ENCODE measurements around the gene SLC1A2.

SLC1A2 gene

GRCh38 chr11:35372565-35373283 is 46.6 kb downstream of the SLC1A2 start:
- H3K4me3 ChIP-seq (replicated peaks; ENCODE audit: insufficient read depth, low read length) = no peak overlapping the region
- no peak for DNase-seq (ENCODE audit: low read depth in 1 of 2, low spot score in 1 of 2)
- no peaks in the 10 kb centered on the region for H3K27me3 ChIP-seq (ENCODE audit: insufficient read depth, poor library complexity, severe bottlenecking)
- TF ChIP-seq SPI1 (IDR thresholded peaks at IDR 0.05; ENCODE audit: borderline replicate concordance, low read depth) (no peak), CTCF (IDR thresholded peaks at IDR 0.05; ENCODE audit: insufficient read depth, low read length) (no peak), POLR2AphosphoS5 (IDR thresholded peaks at IDR 0.05; ENCODE audit: low read depth) (no peak)
- no peak overlapping the region for H3K27ac ChIP-seq (replicated peaks)

GRCh38 chr11:35367491-35367890 is 51.9 kb downstream of the SLC1A2 start:
- H3K4me3 ChIP-seq (replicated peaks; ENCODE audit: insufficient read depth, low read length) = no peak overlapping the region
- DNase-seq (ENCODE audit: low read depth in 1 of 2, low spot score in 1 of 2) = no peak
- no peak for TF ChIP-seq GABPA (IDR thresholded peaks at IDR 0.05; ENCODE audit: low read depth)
- TF ChIP-seq, protein P1, sequence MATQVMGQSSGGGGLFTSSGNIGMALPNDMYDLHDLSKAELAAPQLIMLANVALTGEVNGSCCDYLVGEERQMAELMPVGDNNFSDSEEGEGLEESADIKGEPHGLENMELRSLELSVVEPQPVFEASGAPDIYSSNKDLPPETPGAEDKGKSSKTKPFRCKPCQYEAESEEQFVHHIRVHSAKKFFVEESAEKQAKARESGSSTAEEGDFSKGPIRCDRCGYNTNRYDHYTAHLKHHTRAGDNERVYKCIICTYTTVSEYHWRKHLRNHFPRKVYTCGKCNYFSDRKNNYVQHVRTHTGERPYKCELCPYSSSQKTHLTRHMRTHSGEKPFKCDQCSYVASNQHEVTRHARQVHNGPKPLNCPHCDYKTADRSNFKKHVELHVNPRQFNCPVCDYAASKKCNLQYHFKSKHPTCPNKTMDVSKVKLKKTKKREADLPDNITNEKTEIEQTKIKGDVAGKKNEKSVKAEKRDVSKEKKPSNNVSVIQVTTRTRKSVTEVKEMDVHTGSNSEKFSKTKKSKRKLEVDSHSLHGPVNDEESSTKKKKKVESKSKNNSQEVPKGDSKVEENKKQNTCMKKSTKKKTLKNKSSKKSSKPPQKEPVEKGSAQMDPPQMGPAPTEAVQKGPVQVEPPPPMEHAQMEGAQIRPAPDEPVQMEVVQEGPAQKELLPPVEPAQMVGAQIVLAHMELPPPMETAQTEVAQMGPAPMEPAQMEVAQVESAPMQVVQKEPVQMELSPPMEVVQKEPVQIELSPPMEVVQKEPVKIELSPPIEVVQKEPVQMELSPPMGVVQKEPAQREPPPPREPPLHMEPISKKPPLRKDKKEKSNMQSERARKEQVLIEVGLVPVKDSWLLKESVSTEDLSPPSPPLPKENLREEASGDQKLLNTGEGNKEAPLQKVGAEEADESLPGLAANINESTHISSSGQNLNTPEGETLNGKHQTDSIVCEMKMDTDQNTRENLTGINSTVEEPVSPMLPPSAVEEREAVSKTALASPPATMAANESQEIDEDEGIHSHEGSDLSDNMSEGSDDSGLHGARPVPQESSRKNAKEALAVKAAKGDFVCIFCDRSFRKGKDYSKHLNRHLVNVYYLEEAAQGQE (IDR thresholded peaks at IDR 0.05; ENCODE audit: insufficient replicate concordance, low read depth) = no peak
- TF ChIP-seq SPI1 (IDR thresholded peaks at IDR 0.05; ENCODE audit: borderline replicate concordance, low read depth) = no peak
- TF ChIP-seq CTCF (IDR thresholded peaks at IDR 0.05; ENCODE audit: insufficient read depth, low read length) = no peak
- TF ChIP-seq POLR2AphosphoS5 (IDR thresholded peaks at IDR 0.05; ENCODE audit: low read depth) = no peak
- H3K27ac ChIP-seq (replicated peaks) = no peak overlapping the region
- H3K27me3 ChIP-seq (ENCODE audit: insufficient read depth, poor library complexity, severe bottlenecking) = peaks cover 3% of the 10 kb centered on the region

DNA sequence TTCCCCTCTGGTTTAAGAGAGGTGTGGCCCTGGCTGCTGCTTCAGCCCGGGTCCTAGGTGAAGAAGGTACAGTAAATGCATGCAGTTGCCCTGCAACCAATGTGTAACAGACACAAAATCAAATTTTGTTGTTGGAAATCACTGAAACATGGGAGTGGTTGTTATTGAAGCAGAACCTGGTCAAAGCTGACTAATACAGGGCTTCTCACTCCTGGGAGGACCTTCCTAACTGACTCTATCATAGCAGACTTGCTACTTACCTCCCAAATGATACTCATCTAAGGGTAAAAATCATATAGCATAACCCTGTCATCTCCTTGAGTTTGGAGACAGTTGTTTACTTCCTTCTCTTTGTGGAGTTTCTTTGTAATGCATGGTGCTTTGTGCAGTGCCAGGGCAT is 52.6 kb downstream of the SLC1A2 start:
- no peak for DNase-seq (ENCODE audit: low read depth in 1 of 2, low spot score in 1 of 2)
- H3K4me3 ChIP-seq (replicated peaks; ENCODE audit: insufficient read depth, low read length) = no peak overlapping the region
- no peak for TF ChIP-seq GABPA (IDR thresholded peaks at IDR 0.05; ENCODE audit: low read depth)
- no peak for TF ChIP-seq CTCF (IDR thresholded peaks at IDR 0.05; ENCODE audit: insufficient read depth, low read length)
- TF ChIP-seq, protein P1 (IDR thresholded peaks at IDR 0.05; ENCODE audit: insufficient replicate concordance, low read depth) = no peak
- no peak for TF ChIP-seq SPI1 (IDR thresholded peaks at IDR 0.05; ENCODE audit: borderline replicate concordance, low read depth)
- no peak for TF ChIP-seq POLR2AphosphoS5 (IDR thresholded peaks at IDR 0.05; ENCODE audit: low read depth)
- H3K27ac ChIP-seq (replicated peaks) = no peak overlapping the region
- H3K27me3 ChIP-seq (ENCODE audit: insufficient read depth, poor library complexity, severe bottlenecking) = peaks cover 3% of the 10 kb centered on the region

DNA sequence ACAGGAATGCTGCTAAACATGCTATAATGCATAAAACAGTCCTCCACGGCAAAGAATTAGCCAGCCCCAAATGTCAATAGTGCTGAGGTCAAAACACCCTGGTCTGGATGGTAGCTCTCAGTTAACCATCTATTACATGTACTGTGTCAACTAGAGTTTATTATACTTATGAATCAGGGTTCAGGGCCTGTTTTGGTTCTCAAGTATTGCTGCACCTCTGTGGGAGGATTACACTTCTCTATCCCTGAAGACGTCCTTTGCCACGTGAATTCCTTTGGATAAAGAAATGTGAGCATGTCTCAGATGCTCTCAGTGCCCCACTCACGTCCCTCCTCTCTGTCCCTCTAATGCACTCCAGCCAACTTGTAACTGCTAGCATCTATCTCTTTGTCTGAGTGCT is 53.4 kb downstream of the SLC1A2 start:
- DNase-seq (ENCODE audit: low read depth in 1 of 2, low spot score in 1 of 2) = no peak
- TF ChIP-seq SPI1 (IDR thresholded peaks at IDR 0.05; ENCODE audit: borderline replicate concordance, low read depth) = no peak
- TF ChIP-seq GABPA (IDR thresholded peaks at IDR 0.05; ENCODE audit: low read depth) = no peak
- no peak for TF ChIP-seq POLR2AphosphoS5 (IDR thresholded peaks at IDR 0.05; ENCODE audit: low read depth)
- no peak for TF ChIP-seq CTCF (IDR thresholded peaks at IDR 0.05; ENCODE audit: insufficient read depth, low read length)
- TF ChIP-seq, protein P1 (IDR thresholded peaks at IDR 0.05; ENCODE audit: insufficient replicate concordance, low read depth) = no peak
- no peak overlapping the region for H3K27ac ChIP-seq (replicated peaks)

More for the DNA sequence above, 53.4 kb downstream of the SLC1A2 start:
- Histone ChIP-seq H3K4me3 (replicated peaks; ENCODE audit: insufficient read depth, low read length) (no peak overlapping the region), H3K27me3 (ENCODE audit: insufficient read depth, poor library complexity, severe bottlenecking) (peaks cover 3% of the 10 kb centered on the region)
